HepG2 (cell line): ENCODE results near the gene HYCC2. TPM values are rescaled to one million over a fixed set of nuclear protein-coding genes. Genes with fewer than 3 reads are reported as not detected.

ENCODE experiments used
- IKZF1 ChIP-seq: fragments of 450-650 bp; IDR thresholded peaks from 2 replicates; pipeline ENCODE4 v1.7.1; 2016
- MAF1 ChIP-seq: sonication (generic); formaldehyde crosslinking; IDR thresholded peaks from 2 replicates; pipeline ENCODE4 v1.5.0; 2020; ENCODE audit warnings: missing genetic modification reagents, borderline replicate concordance
- MED13 ChIP-seq: sonication (generic); formaldehyde crosslinking; IDR thresholded peaks from 2 replicates; pipeline ENCODE4 v1.5.0; 2020; ENCODE audit warnings: missing genetic modification reagents
- MEF2D ChIP-seq: sonication (generic); formaldehyde crosslinking; IDR thresholded peaks from 2 replicates; pipeline ENCODE4 v1.5.1; 2020; ENCODE audit warnings: mild to moderate bottlenecking, missing genetic modification reagents
- NR2F1 ChIP-seq, 2 experiments: fragments of 450-650 bp in 1 of 2; formaldehyde crosslinking in 1 of 2; IDR thresholded peaks; 2 replicates each; pipeline versions ENCODE4 v1.5.0 to v1.6.1; 2016 to 2020; ENCODE audit warnings: mild to moderate bottlenecking in 1 of 2, missing compliant biosample characterization in 1 of 2, missing genetic modification reagents in 1 of 2, moderate library complexity in 1 of 2
- RNF2 ChIP-seq: fragments of 450-650 bp; conservative IDR thresholded peaks from 2 replicates; pipeline ENCODE4 v1.6.1; 2016; ENCODE audit warnings: low read depth
- SALL2 ChIP-seq: sonication (generic); formaldehyde crosslinking; IDR thresholded peaks from 2 replicates; pipeline ENCODE4 v1.8.1; 2023; ENCODE audit warnings: mild to moderate bottlenecking, missing genetic modification reagents, inconsistent platforms
- ZNF446 ChIP-seq: sonication (generic); formaldehyde crosslinking; IDR thresholded peaks from 2 replicates; pipeline ENCODE4 v1.5.0; 2020; ENCODE audit warnings: mild to moderate bottlenecking, missing genetic modification reagents
- polyA plus RNA-seq, 8 experiments: library from polyadenylated mRNA; depleted of rRNA in 3 of 8; stranded (reverse) in 7 of 8; unstranded in 1 of 8; fragments of >200 nt; fragmentation: Illumina TruSeq in 4 of 8; extraction: Trizol in 4 of 8; gene quantifications; 2 replicates each; pipeline versions ENCODE4 v1.2.1 to v1.2.3, GENCODE V29; 2011 to 2016; ENCODE audit warnings: low read depth in 4 of 8, missing spikeins in 1 of 8, mixed read lengths in 1 of 8; ENCODE audit not compliant: insufficient read depth in 1 of 8
- total RNA-seq, 5 experiments: library from RNA; depleted of rRNA; stranded (reverse); fragments of >200 nt; fragmentation: Illumina TruSeq; extraction: Trizol; gene quantifications; 2 replicates each; pipeline ENCODE4 v1.2.3, GENCODE V29; 2016; ENCODE audit warnings: low read depth in 1 of 5
- TF ChIP-seq, protein P1 (sequence below): sonication (generic); formaldehyde crosslinking; IDR thresholded peaks from 2 replicates; pipeline ENCODE4 v1.5.0; 2020; ENCODE audit warnings: mild to moderate bottlenecking, missing genetic modification reagents, borderline replicate concordance
- TF ChIP-seq, protein P2 (sequence below): IDR thresholded peaks from 2 replicates; pipeline ENCODE4 v1.6.1; 2016; ENCODE audit warnings: missing compliant biosample characterization, missing genetic modification reagents, borderline replicate concordance
- TF ChIP-seq, protein P3 (sequence below): IDR thresholded peaks from 2 replicates; pipeline ENCODE4 v1.6.1; 2016; ENCODE audit warnings: low read depth, control low read depth
- TF ChIP-seq, protein P4 (sequence below): sonication (generic); formaldehyde crosslinking; IDR thresholded peaks from 2 replicates; pipeline ENCODE4 v1.5.0; 2020; ENCODE audit warnings: missing genetic modification reagents, mild to moderate bottlenecking, borderline replicate concordance
- TF ChIP-seq, protein P5 (sequence below): IDR thresholded peaks from 2 replicates; pipeline ENCODE4 v1.6.1; 2016; ENCODE audit warnings: mild to moderate bottlenecking
- TF ChIP-seq, protein P6 (sequence below): sonication (generic); formaldehyde crosslinking; IDR thresholded peaks from 2 replicates; pipeline ENCODE4 v1.4.0; 2020; ENCODE audit warnings: mild to moderate bottlenecking, missing genetic modification reagents

The HYCC2 gene
- total and polyA plus RNA-seq, 2 of the 13 experiments (the other 11 are each of a cell fraction or from before 2014, with no cell fraction given): 4.7 to 13.9 TPM

DNA sequence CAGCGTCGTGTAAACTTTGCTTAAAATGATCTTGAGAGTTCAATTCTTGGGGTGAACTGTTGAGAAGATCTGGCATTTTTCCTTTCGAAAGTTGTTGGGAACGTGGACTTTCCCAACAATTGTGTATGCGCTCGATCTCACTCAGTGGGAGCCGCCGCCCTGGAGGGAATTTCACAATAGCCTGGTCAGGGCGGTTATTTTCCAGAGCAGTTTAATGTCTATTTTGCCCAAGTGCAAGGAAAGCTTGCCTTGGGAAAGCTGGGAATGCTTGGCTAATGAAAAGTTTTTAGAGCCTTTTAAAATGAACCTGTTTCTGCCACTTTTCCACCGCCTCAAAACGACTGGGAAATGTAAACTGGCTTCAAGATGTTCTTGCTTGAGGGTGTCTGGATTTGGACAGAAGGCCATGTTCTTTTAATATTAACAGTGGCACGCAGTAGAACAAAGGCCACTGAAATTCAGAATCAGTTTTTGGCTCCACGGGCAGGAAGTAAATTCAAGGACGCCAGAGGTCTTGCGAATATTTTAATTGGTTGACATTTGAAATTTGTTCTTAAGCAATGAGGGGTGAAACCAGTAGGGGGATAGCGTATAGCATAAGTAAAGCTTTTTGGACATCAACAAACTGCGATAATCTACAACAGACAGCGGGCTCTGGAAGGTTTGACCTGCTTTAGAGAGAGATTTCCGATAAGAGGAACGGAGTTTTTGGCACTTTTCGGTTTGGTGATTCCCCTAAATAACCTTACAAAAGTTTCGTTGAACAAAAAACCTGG is 45.7 kb upstream of the HYCC2 start (continued):
- TF ChIP-seq, protein P1, sequence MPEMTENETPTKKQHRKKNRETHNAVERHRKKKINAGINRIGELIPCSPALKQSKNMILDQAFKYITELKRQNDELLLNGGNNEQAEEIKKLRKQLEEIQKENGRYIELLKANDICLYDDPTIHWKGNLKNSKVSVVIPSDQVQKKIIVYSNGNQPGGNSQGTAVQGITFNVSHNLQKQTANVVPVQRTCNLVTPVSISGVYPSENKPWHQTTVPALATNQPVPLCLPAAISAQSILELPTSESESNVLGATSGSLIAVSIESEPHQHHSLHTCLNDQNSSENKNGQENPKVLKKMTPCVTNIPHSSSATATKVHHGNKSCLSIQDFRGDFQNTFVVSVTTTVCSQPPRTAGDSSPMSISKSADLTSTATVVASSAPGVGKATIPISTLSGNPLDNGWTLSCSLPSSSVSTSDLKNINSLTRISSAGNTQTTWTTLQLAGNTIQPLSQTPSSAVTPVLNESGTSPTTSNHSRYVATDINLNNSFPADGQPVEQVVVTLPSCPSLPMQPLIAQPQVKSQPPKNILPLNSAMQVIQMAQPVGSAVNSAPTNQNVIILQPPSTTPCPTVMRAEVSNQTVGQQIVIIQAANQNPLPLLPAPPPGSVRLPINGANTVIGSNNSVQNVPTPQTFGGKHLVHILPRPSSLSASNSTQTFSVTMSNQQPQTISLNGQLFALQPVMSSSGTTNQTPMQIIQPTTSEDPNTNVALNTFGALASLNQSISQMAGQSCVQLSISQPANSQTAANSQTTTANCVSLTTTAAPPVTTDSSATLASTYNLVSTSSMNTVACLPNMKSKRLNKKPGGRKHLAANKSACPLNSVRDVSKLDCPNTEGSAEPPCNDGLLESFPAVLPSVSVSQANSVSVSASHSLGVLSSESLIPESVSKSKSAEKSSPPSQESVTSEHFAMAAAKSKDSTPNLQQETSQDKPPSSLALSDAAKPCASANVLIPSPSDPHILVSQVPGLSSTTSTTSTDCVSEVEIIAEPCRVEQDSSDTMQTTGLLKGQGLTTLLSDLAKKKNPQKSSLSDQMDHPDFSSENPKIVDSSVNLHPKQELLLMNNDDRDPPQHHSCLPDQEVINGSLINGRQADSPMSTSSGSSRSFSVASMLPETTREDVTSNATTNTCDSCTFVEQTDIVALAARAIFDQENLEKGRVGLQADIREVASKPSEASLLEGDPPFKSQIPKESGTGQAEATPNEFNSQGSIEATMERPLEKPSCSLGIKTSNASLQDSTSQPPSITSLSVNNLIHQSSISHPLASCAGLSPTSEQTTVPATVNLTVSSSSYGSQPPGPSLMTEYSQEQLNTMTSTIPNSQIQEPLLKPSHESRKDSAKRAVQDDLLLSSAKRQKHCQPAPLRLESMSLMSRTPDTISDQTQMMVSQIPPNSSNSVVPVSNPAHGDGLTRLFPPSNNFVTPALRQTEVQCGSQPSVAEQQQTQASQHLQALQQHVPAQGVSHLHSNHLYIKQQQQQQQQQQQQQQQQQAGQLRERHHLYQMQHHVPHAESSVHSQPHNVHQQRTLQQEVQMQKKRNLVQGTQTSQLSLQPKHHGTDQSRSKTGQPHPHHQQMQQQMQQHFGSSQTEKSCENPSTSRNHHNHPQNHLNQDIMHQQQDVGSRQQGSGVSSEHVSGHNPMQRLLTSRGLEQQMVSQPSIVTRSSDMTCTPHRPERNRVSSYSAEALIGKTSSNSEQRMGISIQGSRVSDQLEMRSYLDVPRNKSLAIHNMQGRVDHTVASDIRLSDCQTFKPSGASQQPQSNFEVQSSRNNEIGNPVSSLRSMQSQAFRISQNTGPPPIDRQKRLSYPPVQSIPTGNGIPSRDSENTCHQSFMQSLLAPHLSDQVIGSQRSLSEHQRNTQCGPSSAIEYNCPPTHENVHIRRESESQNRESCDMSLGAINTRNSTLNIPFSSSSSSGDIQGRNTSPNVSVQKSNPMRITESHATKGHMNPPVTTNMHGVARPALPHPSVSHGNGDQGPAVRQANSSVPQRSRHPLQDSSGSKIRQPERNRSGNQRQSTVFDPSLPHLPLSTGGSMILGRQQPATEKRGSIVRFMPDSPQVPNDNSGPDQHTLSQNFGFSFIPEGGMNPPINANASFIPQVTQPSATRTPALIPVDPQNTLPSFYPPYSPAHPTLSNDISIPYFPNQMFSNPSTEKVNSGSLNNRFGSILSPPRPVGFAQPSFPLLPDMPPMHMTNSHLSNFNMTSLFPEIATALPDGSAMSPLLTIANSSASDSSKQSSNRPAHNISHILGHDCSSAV: no peak
- peak; percentile 58; the same call in 1 of the 2 replicates for TF ChIP-seq MEF2D (CRISPR knock-in tag)
- TF ChIP-seq, protein P2, sequence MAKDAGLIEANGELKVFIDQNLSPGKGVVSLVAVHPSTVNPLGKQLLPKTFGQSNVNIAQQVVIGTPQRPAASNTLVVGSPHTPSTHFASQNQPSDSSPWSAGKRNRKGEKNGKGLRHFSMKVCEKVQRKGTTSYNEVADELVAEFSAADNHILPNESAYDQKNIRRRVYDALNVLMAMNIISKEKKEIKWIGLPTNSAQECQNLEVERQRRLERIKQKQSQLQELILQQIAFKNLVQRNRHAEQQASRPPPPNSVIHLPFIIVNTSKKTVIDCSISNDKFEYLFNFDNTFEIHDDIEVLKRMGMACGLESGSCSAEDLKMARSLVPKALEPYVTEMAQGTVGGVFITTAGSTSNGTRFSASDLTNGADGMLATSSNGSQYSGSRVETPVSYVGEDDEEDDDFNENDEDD (CRISPR knock-in tag): no peak
- TF ChIP-seq MAF1: 0 out of 2 replicates have a peak, but pooled peaks have one; percentile 3
- TF ChIP-seq, protein P3, sequence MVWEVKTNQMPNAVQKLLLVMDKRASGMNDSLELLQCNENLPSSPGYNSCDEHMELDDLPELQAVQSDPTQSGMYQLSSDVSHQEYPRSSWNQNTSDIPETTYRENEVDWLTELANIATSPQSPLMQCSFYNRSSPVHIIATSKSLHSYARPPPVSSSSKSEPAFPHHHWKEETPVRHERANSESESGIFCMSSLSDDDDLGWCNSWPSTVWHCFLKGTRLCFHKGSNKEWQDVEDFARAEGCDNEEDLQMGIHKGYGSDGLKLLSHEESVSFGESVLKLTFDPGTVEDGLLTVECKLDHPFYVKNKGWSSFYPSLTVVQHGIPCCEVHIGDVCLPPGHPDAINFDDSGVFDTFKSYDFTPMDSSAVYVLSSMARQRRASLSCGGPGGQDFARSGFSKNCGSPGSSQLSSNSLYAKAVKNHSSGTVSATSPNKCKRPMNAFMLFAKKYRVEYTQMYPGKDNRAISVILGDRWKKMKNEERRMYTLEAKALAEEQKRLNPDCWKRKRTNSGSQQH (CRISPR knock-in tag): no peak
- TF ChIP-seq IKZF1: no peak
- TF ChIP-seq, protein P4, sequence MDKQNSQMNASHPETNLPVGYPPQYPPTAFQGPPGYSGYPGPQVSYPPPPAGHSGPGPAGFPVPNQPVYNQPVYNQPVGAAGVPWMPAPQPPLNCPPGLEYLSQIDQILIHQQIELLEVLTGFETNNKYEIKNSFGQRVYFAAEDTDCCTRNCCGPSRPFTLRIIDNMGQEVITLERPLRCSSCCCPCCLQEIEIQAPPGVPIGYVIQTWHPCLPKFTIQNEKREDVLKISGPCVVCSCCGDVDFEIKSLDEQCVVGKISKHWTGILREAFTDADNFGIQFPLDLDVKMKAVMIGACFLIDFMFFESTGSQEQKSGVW (CRISPR knock-in tag): no peak
- TF ChIP-seq, protein P5, sequence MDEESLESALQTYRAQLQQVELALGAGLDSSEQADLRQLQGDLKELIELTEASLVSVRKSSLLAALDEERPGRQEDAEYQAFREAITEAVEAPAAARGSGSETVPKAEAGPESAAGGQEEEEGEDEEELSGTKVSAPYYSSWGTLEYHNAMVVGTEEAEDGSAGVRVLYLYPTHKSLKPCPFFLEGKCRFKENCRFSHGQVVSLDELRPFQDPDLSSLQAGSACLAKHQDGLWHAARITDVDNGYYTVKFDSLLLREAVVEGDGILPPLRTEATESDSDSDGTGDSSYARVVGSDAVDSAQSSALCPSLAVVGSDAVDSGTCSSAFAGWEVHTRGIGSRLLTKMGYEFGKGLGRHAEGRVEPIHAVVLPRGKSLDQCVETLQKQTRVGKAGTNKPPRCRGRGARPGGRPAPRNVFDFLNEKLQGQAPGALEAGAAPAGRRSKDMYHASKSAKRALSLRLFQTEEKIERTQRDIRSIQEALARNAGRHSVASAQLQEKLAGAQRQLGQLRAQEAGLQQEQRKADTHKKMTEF (CRISPR knock-in tag): no peak
- TF ChIP-seq SALL2 (CRISPR knock-in tag): no peak
- TF ChIP-seq ZNF446: no peak
- TF ChIP-seq NR2F1 (CRISPR knock-in tag; IDR thresholded peaks at IDR 0.05): no peak
- TF ChIP-seq, protein P6, sequence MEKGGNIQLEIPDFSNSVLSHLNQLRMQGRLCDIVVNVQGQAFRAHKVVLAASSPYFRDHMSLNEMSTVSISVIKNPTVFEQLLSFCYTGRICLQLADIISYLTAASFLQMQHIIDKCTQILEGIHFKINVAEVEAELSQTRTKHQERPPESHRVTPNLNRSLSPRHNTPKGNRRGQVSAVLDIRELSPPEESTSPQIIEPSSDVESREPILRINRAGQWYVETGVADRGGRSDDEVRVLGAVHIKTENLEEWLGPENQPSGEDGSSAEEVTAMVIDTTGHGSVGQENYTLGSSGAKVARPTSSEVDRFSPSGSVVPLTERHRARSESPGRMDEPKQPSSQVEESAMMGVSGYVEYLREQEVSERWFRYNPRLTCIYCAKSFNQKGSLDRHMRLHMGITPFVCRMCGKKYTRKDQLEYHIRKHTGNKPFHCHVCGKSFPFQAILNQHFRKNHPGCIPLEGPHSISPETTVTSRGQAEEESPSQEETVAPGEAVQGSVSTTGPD: peak; percentile 50; the same call in 1 of the 2 replicates
- TF ChIP-seq MED13 (CRISPR knock-in tag): no peak
- TF ChIP-seq RNF2: no peak
